Heart left ventricle (tissue), 13 donors: ENCODE results near the gene NEUROD2.

Source experiments
- CTCF ChIP-seq, 12 donors: fragments of 200-600 bp; sonication (generic) in 4 of 12; IDR thresholded peaks; one replicate each; pipeline versions ENCODE4 v1.5.0 to v1.8.0; 2018 to 2022; ENCODE audit warnings: antibody characterized with exemption in 12 of 12, mild to moderate bottlenecking in 5 of 12
- POLR2A ChIP-seq, 2 donors: fragments of 450-650 bp; IDR thresholded peaks; one replicate each; pipeline ENCODE4 v1.6.1; 2017; ENCODE audit warnings: antibody characterized with exemption in 2 of 2, mild to moderate bottlenecking in 2 of 2, moderate library complexity in 2 of 2
- donor health status: ischemic (EF 13 %, LVEDD 7.1; RV severe dilation, severe dysfunction).
- donor health status: DM: no; HTN: yes; CAD: no.
- donor health status: DM: no; HTN: no; CAD: no.
- donor health status: ischemic (EF 25% LVEDD 6.9; RV normal size, moderate dysfunction).
- donor health status: ischemic (EF 25% LVEDD 5.7; RV mildly dilated, moderate dysfunction).
- donor health status: ischemic (EF 35%, LVEDD 5.7; RV mildly dilated, moderate dysfunction).
- donor health status: nonischemic (EF 11% LVEDD 7.7; RV severe dilation, severe dysfunction).
- donor health status: DM: yes; HTN: yes; CAD: no.
- donor health status: PGD.
- donor health status: ischemic (EF 29% LVEDD 5.4; RV normal size, mild dysfunction).
- donor health status: nonischemic (EF 23%, LVEDD 6.1; RV moderate dilation, normal function).

DNA sequence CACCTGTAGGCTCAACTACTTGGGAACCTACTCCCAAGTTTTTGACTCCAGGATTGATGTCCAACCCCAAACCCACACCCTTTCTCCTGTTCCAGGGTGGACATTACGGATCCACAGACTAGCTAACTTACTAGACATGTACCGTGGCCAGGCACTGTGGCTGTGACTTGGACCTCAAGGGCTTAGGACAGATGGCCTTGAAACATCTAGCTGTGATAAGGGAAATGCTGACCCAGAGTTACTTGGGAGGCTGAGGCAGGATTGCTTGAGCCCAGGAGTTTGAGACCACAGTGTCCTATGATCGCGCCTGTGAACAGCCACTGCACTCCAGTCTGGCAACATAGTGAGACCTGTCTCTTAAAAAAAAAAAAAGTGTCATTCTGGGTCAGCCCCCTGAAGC is 33.4 kb upstream of the NEUROD2 start:
- TF ChIP-seq CTCF (IDR thresholded peaks at IDR 0.05) (no peak), POLR2A (IDR thresholded peaks at IDR 0.05) (no peak)
